ENCODE results near the gene SLX4IP.

The SLX4IP gene

DNA sequence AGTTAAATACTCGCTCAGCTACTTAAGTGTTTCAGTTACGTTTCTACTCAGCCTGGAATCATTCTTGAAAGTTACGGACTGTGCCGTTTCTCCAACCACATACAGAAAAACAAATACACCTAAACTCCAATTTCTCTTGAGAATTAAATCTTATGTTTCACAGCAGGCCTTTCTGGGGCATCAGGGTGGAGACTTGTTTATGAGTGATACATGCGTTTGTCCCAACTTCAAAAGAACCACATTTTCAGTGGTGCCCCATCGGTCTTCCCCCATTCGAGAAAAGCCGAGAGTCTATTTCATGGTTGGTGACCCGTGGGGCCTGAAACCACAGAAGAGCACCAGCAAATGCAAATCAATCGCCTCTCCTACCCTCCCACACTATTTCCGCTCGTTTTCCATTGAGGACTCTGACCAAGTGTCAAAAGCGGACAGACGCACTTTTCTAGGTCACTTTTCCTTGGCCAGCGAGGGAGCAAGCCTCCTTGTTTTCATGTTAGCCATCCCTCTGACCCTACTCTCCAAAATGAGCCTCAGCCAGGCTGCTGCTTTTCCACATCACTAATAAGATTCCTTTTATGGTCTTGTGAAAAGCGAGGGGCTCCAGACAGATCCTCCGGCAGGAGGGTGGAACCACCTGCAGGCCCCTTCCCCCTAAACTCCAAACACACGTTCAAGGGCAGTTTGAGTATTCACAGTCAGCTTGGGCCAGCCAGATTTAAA is 235.6 kb downstream of the SLX4IP start:
- DNase-seq = no peak

DNA sequence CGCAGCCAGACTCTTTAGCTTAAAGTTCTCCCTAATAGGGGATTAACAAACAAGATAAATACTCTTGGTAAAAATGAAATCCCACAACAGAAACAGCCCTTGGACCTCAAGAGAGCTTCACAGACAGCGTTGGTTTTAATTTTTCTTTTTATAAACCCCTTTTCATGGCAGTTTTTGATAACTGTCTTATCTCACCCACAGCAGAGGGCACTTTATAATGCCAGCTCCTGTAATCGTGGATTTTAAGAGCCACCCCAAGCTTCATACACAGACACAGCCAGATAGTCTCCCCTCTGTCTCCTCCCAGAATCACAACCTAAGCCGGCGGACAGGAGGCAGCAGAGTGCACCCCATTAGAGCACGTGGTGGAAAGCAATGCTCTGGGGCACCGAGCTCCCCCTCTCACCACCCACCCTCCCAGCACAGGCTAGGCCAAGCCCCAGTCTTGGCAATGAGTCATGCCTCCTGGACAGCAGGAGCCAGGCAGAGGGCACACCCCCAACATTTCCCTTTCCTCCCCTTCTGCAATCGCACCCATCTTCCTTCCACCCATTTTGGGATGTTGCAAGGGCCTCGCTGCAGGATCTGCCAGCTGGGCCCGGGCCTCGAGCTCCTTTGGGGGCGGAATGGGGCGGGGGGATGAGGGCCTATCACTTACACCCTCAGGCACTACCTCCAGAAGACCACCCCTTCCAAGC is 236.3 kb downstream of the SLX4IP start:
- DNase-seq = peak; percentile 89

DNA sequence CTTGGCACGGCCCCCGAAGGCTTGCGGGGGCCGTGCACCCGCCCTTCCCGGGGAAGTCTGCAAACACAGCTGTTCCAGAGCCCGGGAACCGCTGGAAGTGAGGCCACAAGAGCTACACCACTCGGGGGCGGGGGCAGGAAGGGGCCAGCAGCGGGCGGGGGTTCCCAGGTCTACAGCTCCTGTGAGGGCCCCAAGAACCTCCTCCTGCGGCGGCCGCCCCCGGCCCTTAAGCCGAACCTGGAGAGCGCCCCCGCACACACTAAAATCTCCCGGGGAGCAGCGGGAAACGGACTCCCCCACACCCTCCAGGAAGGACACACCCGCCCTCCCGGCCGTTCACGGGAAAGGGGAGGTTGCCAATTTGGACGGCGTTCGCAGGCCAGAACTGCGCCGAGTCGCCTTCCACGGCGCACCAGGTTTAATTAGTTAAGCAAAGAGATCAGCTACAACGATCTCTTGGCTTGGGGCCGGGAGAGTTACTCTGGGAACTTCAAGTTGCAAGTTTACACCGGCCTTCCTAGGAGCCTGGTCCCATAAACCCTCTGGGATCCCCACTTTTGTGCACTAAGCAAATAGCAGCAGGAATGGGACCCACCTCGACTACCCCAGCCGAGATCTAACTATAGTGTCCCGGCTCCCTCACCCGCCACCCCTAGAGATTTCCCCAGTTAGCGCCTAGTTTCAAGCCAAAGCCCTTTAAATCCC is 237.0 kb downstream of the SLX4IP start:
- peak; percentile 35 for DNase-seq

DNA sequence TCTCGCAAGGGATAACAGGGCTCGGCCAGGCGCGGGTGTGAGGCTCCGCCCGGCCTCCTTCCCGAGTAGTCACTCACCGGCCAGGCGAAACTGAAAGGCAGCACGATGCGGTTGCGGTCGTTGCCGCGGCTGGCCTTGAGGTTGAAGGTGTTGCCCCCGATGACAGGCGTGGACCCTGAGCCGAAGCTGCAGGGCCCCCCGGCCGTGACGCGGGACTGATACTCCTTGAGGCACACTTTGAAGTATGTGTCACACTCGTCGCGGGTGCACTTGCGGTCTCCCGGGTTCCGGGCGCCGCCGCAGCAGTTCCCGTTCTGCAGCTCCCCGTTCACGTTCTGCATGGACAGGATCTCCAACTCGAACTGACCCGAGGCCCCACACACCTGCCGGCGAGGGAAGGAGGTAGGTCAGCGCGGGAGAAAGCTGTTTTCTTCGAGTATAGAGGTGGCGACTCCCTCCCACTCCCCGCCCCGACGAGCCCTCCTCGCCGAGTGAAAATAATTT is 237.6 kb downstream of the SLX4IP start:
- peak; percentile 33 for DNase-seq

DNA sequence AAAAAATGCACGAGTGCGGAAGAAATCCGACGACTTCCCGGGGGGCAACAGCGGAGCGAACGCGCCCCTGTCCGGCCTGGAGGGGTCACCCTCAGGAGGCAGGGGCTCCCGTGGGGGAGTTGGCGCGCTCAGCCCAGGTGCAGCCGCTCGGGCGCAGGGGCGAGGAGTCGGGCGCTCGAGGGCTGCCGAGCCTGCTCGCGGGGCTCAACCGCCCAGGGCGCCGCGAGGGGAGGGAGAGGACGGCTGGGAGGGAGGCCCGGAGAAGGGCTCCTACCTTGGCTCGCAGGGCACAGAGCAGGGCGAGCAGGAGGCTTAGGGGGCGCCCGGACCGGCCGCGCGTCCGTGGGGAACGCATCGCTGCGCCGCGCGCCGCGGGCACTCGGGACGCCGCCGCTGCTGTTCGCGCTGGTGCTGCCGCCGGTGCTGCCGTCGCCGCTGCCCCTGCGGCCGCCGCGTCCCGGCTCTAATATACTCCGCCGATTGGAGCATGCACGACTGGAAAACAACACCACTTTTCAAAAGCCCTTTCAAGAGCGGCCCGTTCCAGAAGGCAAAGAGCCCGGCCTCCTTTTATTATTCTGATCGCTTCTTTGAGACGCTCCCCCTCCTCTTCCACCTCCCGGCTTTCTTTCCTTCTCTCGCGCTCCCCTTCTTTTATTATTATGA is 238.2 kb downstream of the SLX4IP start:
- no peak for DNase-seq

DNA sequence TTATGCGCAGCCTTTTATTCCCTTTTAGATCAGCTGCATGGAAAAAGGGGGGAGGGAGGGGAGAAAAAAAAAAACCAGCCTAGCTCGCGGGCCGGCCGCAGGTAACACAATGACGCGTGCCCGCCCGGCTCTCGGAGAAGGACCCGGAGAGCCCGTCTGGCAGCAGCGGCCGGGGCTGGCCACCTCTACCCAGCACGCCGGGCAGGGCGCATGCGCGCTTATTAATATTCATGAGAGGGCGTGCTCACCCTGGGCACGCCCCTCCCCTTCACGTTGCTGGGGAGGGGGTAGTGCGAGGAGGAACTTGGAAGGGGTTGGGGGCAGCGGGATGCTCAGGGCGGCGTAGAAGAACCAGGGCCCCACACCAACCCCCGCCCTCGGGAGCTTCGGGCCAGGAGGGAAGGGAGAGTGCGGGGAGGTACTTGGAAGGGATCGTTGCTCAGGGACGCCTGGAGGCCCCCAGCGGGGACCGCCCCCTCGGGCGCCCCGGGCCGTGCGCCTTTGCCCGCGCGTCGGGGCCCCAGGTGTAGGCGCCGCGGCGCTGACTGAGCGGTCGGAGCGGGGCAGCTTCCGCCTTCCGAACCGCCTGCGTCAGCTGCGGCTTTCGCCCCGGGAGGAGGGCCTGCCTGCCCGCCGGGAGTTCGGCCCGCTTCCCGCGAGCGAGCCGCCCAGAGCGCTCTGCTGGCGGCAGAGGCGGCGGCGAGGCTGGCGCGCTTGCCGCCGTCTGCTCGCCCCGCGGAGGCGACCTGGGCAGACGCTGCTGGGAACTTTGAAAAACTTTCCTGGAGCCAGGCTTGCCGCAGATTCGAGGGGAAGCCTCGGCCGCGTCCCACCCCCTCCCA is 239.0 kb downstream of the SLX4IP start, which contains the start of gene JAG1:
Gene JAG1, minus strand, starts transcription at position 158 of the 842 bp plus-strand sequence. CDS start 469 bp downstream, outside the sequence.
- peak; percentile 95 for DNase-seq

DNA sequence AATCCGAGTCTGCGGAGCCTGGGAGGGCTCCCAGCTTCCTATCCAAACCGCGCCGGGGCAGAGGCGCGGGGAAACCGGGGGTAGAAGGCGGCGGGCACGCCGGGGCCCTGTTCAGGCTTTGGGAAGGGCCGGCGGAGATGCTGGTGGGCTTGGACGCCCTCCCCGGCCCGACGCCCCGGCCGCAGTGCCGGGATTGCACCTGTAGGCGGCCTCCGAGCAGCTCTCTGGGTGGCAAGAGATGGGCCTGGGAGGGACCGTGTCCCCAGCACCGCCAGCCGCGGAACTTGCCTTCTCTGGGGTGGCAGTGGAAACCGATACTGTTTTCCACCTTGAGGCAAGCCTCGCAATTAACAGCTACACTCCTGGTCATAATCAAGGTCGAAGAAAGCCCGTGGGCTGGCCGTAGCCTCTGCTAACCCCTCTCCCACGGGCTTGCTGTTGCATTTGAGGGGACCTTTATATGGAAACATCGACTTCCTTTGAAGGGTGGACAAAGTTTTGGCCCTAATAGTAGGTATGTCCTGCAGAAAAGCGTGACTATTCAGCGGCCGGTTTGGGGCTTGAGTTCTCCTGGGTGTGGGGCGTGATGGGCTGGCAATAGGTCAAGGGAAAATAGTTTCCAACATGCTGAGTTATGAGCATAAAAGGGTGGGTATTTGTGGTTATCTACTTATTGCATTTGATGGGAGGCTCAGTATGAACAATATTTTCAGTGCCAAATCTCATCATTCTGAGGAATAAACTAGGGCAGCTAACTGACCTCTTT is 239.8 kb downstream of the SLX4IP start:
- DNase-seq = peak; percentile 70

DNA sequence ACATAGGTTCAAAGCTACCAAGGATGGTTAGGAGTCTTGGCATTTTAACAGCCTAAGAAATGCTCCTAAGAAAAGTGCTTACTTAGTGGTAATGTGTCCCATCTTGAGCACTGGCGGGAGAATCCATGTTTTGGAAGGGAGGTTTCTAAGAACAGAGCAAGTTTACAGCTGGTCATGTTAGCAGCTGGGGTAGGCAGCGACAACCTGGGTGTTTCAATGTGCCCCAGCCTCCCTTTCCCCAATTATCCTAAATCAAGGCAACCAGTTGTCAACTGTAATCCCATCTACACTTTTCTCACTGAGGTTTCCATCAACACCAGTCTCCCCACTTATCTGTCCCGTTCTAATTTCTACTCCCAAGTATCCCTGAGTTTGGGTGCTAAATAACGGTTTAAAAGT is 240.3 kb downstream of the SLX4IP start:
- no peak for DNase-seq

DNA sequence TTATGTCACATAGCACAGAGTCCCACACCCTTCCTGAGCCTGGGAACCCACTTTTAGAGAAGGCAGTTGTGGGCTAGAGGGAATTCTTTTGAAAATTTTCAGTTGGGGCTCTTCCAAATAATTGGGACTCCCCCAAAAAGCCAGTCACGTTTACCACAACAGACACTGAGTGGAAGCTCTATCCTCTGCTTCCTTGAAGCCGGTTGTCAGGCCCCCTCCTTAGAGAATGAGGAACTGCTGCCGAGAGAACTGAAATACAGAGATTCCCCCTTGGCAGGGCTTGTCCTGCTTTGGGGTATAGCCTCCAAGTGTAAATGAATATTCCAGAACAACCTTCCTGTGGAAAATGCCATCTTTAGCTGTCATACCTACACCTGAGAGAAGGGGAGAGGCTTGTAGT is 241.4 kb downstream of the SLX4IP start:
- DNase-seq = no peak

All from fibroblast of skin of right quadriceps (primary cell).